ENCODE measurements around the gene CTRB1.

The CTRB1 gene

DNA sequence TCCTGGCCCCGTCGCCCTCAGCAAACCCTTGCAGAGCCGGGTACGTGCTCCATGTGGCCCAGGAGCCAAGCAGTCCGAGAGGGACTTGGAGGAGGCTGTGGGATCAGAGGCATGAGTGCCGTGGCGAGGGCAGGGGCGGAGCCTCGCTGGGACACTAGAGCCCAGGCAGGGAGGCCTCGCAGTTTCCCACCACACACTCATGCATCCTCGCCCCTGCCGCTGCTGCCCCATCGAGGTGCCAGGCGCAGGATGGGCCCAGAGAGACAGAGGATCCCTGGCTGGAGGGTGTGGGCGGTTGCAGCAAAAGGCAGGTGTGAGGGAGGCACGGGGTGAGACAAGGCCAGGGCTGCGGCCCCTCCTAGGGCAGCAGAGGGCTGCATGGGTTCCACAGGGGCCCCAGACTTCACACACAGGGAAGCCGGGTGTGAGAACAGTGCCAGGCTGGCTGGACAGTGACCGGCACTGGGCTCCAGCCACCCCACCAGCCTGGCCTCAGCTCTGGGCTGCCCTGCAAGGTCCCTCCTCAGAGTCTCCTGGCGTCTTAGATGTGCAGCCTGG is 25.0 kb downstream of the CTRB1 start:
- no peaks in the 10 kb centered on the region for H3K9me3 ChIP-seq (ENCODE audit: control insufficient read depth in 2 of 2, low read length in 2 of 2)
- H3K9ac ChIP-seq (ENCODE audit: low read length in 2 of 2), result no peak overlapping the region

DNA sequence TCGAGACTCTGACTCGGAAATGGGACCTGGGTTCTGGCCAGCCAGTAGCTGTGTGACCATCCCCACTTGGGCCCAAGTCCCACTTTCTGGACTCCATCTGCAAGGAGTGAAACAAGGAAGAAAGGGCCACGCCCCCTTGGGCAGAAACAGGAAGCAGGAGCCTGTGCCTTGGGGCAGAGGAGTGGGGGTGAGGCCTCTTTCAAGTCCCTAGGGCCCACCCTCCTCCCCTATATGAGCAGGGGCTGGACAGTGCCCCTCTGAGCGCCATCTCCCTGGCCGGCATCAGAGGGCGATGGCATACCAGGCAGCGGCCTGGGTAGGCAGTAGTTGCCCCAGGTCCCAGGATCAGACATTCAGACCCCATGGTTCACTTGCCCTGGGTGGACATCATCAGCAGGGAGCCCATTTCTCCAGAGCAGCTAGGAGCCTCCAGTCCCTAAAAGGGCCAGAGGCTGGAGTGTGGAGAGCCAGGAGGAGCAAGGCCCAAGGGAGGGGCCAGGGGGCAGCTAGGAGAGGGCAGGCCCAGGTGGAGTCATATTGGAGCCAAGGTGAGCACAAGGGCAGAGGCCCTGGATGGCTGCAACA is 25.5 kb downstream of the CTRB1 start:
- Histone ChIP-seq H3K27me3 (ENCODE audit: control insufficient read depth in 1 of 2, insufficient read depth in 2 of 2, low read length in 2 of 2) (no peaks in the 10 kb centered on the region), H3K36me3 (ENCODE audit: control insufficient read depth in 2 of 2, insufficient read depth in 2 of 2, low read length in 2 of 2) (peaks cover 11 to 15% of the 10 kb centered on the region in 2 donors), H3K4me1 (ENCODE audit: control insufficient read depth, insufficient read depth, low read length) (peaks cover 80% of the 10 kb centered on the region), H3K9ac (ENCODE audit: low read length in 2 of 2) (peak overlapping the region; percentile 53 to 66), H3K4me3 (ENCODE audit: low read length in 2 of 2) (peak overlapping the region in 1 of 2 donors; percentile 44), H3K27ac (ENCODE audit: low read length) (peak overlapping the region; percentile 95), H3K9me3 (ENCODE audit: control insufficient read depth in 2 of 2, low read length in 2 of 2) (no peaks in the 10 kb centered on the region)

More for the DNA sequence above, 25.0 kb downstream of the CTRB1 start:
- H3K27me3 ChIP-seq (ENCODE audit: control insufficient read depth in 1 of 2, insufficient read depth in 2 of 2, low read length in 2 of 2), result no peaks in the 10 kb centered on the region
- peak overlapping the region in 1 of 2 donors; percentile 29 for H3K4me3 ChIP-seq (ENCODE audit: low read length in 2 of 2)
- H3K27ac ChIP-seq (ENCODE audit: low read length), result peak overlapping the region; percentile 95
- H3K36me3 ChIP-seq (ENCODE audit: control insufficient read depth in 2 of 2, insufficient read depth in 2 of 2, low read length in 2 of 2), result peaks cover 11 to 15% of the 10 kb centered on the region in 2 donors
- peaks cover 80% of the 10 kb centered on the region for H3K4me1 ChIP-seq (ENCODE audit: control insufficient read depth, insufficient read depth, low read length)

DNA sequence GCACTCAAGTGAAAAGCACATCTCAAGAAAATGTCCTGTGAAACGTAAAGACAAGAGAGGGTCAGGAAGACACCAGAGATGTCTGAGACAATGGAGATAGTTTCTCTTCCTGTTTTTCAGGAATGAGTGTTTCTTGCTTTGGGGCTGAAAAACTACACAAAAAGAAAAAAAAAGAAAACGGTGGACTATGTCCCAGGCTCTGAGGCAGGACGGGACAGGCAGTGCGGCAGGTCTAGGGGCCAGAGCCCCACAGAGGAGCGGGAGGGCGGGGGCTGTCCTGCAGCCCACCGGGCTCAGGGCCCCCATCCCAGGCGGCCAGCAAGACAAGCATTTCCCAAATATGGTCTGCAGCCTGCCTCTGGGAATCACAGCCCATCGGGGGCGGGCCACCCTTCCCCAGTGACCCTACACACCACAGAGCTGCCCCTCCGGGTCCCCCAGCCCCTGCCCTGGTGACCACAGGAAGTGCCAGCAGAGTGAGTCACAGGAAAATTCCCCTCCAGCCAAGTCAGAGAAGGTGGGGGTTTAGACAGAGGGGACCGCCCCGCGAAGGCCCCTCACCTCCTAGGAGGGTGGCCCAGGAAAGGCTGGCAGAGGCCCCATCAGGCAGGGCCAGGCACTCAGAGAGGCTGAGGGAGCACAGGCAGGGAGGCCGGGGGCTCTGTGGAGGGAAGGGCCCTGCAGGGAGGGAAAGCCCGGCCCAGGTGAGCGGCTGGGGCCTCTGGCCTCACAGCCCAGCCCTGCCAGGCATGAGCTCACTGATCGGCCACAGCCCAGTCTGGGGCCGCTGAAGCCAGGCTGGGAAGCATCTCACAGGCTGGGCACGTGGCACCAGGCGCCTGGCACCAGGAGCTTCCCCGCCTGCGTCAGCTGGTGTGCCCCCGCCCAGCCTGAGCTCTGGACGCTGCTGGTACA is 26.3 kb downstream of the CTRB1 start:
- Histone ChIP-seq H3K4me3 (ENCODE audit: low read length in 2 of 2) (peak overlapping the region in 1 of 2 donors; percentile 44), H3K9me3 (ENCODE audit: control insufficient read depth in 2 of 2, low read length in 2 of 2) (no peaks in the 10 kb centered on the region), H3K36me3 (ENCODE audit: control insufficient read depth in 2 of 2, insufficient read depth in 2 of 2, low read length in 2 of 2) (peaks cover 11 to 15% of the 10 kb centered on the region in 2 donors), H3K27me3 (ENCODE audit: control insufficient read depth in 1 of 2, insufficient read depth in 2 of 2, low read length in 2 of 2) (no peaks in the 10 kb centered on the region), H3K4me1 (ENCODE audit: control insufficient read depth, insufficient read depth, low read length) (peaks cover 80% of the 10 kb centered on the region), H3K27ac (ENCODE audit: low read length) (peak overlapping the region; percentile 95), H3K9ac (ENCODE audit: low read length in 2 of 2) (peak overlapping the region; percentile 53 to 66)

- no peak overlapping the region for H3K4me3 ChIP-seq (ENCODE audit: low read length in 2 of 2)
- peaks cover 4 to 6% of the 10 kb centered on the region in 2 donors for H3K36me3 ChIP-seq (ENCODE audit: control insufficient read depth in 2 of 2, insufficient read depth in 2 of 2, low read length in 2 of 2)
- H3K9ac ChIP-seq (ENCODE audit: low read length in 2 of 2), result peak overlapping the region in 1 of 2 donors; percentile 53
- H3K4me1 ChIP-seq (ENCODE audit: control insufficient read depth, insufficient read depth, low read length), result peaks cover 78% of the 10 kb centered on the region
- H3K27ac ChIP-seq (ENCODE audit: low read length), result peak overlapping the region; percentile 95
- H3K27me3 ChIP-seq (ENCODE audit: control insufficient read depth in 1 of 2, insufficient read depth in 2 of 2, low read length in 2 of 2), result no peaks in the 10 kb centered on the region
- H3K9me3 ChIP-seq (ENCODE audit: control insufficient read depth in 2 of 2, low read length in 2 of 2), result no peaks in the 10 kb centered on the region
Measured at GRCh38 chr16:75246504-75247205, 27.9 kb downstream of the CTRB1 start.

DNA sequence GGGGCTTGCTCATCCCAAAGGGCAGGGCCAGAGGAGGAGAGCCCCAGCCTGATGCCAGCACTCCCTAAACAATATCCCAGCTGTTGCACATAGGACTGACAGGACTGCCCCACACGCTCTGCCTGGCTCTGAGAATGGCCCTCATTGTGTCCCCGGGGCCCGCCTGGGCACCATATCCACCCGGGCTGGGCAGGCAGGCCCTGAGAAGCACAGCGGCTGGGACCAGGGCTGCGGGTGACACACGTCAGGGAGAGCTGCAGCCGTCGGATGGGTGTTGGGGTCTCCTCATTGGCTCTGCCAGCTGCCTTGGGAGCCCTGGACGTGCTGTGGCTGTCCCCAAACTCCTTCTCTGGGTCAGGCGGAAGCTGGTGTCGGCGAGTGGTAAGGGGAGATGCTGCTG is 28.5 kb downstream of the CTRB1 start:
- H3K4me1 ChIP-seq (ENCODE audit: control insufficient read depth, insufficient read depth, low read length), result peaks cover 84% of the 10 kb centered on the region
- H3K36me3 ChIP-seq (ENCODE audit: control insufficient read depth in 2 of 2, insufficient read depth in 2 of 2, low read length in 2 of 2), result peaks cover under 1 to 2% of the 10 kb centered on the region in 2 donors
- H3K4me3 ChIP-seq (ENCODE audit: low read length in 2 of 2), result no peak overlapping the region
- peak overlapping the region; percentile 95 for H3K27ac ChIP-seq (ENCODE audit: low read length)
- H3K9me3 ChIP-seq (ENCODE audit: control insufficient read depth in 2 of 2, low read length in 2 of 2), result no peaks in the 10 kb centered on the region
- H3K27me3 ChIP-seq (ENCODE audit: control insufficient read depth in 1 of 2, insufficient read depth in 2 of 2, low read length in 2 of 2), result no peaks in the 10 kb centered on the region
- H3K9ac ChIP-seq (ENCODE audit: low read length in 2 of 2), result peak overlapping the region in 1 of 2 donors; percentile 21

- Histone ChIP-seq H3K27me3 (ENCODE audit: control insufficient read depth in 1 of 2, insufficient read depth in 2 of 2, low read length in 2 of 2) (no peaks in the 10 kb centered on the region), H3K9ac (ENCODE audit: low read length in 2 of 2) (peak overlapping the region; percentile 29 to 39), H3K4me3 (ENCODE audit: low read length in 2 of 2) (no peak overlapping the region), H3K9me3 (ENCODE audit: control insufficient read depth in 2 of 2, low read length in 2 of 2) (no peaks in the 10 kb centered on the region), H3K27ac (ENCODE audit: low read length) (peak overlapping the region; percentile 95), H3K4me1 (ENCODE audit: control insufficient read depth, insufficient read depth, low read length) (peaks cover 90% of the 10 kb centered on the region), H3K36me3 (ENCODE audit: control insufficient read depth in 2 of 2, insufficient read depth in 2 of 2, low read length in 2 of 2) (no peaks in the 10 kb centered on the region)
Measured at GRCh38 chr16:75248142-75248535, 29.4 kb downstream of the CTRB1 start.

DNA sequence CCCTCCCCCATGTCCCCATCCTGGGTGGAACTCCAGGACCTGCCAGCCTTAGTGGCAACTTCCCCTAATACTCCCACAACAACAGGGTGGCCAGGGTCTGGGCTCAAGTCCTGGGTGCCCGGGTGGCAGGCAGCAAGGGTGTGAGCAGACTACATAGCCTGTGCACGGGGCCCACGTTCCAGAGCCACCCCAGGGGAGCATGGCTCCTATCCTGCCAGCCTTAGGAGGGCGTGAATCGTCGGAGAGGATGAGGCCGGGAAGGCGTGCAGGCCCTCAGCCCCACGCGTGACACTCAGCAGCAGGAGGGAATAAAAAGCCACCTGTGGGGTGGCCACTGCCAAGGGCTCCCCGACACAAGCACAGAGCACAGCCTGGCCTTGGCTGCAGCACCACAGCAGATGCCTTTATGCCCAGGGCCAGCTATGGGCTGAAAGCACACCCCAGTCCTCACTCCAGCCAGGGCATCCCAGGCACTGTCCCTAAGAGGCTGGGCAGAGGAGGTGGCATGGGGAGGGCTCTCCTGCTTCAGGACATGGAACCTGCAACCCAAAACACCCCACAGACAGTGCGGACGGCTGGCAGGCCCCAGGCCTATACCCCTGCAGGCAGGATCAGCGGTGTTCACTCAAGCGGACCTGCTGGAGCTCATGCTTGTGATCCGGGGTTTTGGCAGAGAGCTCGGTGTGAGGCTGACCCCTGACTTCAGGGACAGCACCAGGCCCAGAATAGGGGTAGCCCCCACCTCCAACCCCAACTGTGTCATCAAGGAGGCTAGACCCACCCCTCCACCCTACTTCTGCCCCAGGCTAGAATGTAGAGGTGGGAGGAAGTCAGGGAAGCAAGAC is 30.0 kb downstream of the CTRB1 start:
- Histone ChIP-seq H3K27me3 (ENCODE audit: control insufficient read depth in 1 of 2, insufficient read depth in 2 of 2, low read length in 2 of 2) (no peaks in the 10 kb centered on the region), H3K4me3 (ENCODE audit: low read length in 2 of 2) (peak overlapping the region in 1 of 2 donors; percentile 22), H3K4me1 (ENCODE audit: control insufficient read depth, insufficient read depth, low read length) (peaks cover 91% of the 10 kb centered on the region), H3K9ac (ENCODE audit: low read length in 2 of 2) (peak overlapping the region in 1 of 2 donors; percentile 39), H3K27ac (ENCODE audit: low read length) (peak overlapping the region; percentile 95), H3K36me3 (ENCODE audit: control insufficient read depth in 2 of 2, insufficient read depth in 2 of 2, low read length in 2 of 2) (no peaks in the 10 kb centered on the region), H3K9me3 (ENCODE audit: control insufficient read depth in 2 of 2, low read length in 2 of 2) (no peaks in the 10 kb centered on the region)

DNA sequence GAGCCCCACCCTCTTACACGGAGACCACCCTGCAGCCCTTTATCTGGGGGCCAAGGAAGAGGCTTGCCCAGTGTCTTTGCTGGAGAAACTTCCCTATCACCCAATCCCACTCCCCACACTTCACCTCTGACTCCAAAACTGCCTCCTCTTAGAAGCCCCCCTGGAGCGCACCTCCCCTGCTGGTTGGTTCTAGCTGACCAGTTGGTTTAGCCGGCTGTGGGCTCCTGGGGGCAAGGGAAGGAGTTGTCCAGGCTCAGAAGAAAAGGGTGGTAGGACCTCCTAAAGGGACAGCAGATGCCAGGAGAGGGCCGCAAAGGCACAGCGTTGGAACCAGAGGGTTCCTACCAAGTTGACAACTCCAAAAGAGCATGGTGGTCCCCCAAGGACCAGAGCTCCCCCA is 30.7 kb downstream of the CTRB1 start:
- Histone ChIP-seq H3K4me1 (ENCODE audit: control insufficient read depth, insufficient read depth, low read length) (peaks cover 91% of the 10 kb centered on the region), H3K9ac (ENCODE audit: low read length in 2 of 2) (peak overlapping the region; percentile 36 to 69), H3K27me3 (ENCODE audit: control insufficient read depth in 1 of 2, insufficient read depth in 2 of 2, low read length in 2 of 2) (no peaks in the 10 kb centered on the region), H3K4me3 (ENCODE audit: low read length in 2 of 2) (peak overlapping the region in 1 of 2 donors; percentile 81), H3K36me3 (ENCODE audit: control insufficient read depth in 2 of 2, insufficient read depth in 2 of 2, low read length in 2 of 2) (no peaks in the 10 kb centered on the region), H3K27ac (ENCODE audit: low read length) (no peak overlapping the region), H3K9me3 (ENCODE audit: control insufficient read depth in 2 of 2, low read length in 2 of 2) (no peaks in the 10 kb centered on the region)

DNA sequence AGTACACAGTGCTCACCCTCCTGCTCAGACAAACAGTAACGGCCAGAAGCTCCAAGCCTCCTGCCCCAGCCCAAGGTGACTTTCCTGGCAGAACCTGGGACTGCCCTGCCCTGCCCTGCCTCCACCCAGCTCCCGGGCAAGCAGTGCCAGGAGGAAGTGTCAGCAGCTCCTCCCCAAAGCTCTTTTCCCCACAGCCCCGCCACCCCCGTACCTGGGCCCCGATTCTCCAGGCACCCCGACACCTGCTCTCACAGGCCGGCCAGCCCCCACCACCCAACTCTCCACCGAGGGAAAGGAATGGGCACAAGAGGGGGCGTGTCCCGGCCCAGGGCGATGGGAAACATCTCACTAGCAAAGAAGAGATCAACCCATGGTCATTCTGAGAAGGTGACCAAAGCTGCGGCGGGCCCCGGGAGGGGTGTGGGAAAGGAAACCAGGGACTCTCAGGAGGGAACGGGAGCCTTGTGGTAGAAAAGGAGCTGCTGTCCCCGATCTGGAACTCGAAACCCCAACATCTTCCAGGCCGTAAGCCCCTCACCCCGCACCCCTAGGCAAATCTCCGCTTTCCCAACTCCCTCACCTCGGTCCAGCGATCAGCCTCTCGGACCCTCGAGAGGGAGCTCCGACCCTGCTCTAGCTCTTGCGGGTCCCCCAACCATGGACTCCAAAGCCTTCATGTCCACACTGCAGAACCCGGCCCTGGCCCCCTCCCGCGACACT is 31.5 kb downstream of the CTRB1 start:
- Histone ChIP-seq H3K9ac (ENCODE audit: low read length in 2 of 2) (peak overlapping the region; percentile 66 to 69), H3K9me3 (ENCODE audit: control insufficient read depth in 2 of 2, low read length in 2 of 2) (no peaks in the 10 kb centered on the region), H3K4me3 (ENCODE audit: low read length in 2 of 2) (peak overlapping the region; percentile 74 to 81), H3K27me3 (ENCODE audit: control insufficient read depth in 1 of 2, insufficient read depth in 2 of 2, low read length in 2 of 2) (no peaks in the 10 kb centered on the region), H3K27ac (ENCODE audit: low read length) (peak overlapping the region; percentile 76), H3K36me3 (ENCODE audit: control insufficient read depth in 2 of 2, insufficient read depth in 2 of 2, low read length in 2 of 2) (no peaks in the 10 kb centered on the region), H3K4me1 (ENCODE audit: control insufficient read depth, insufficient read depth, low read length) (peaks cover 91% of the 10 kb centered on the region)

Data from stomach smooth muscle (tissue), 2 donors.